ENCODE results near the gene OR52N2.

The OR52N2 gene

DNA sequence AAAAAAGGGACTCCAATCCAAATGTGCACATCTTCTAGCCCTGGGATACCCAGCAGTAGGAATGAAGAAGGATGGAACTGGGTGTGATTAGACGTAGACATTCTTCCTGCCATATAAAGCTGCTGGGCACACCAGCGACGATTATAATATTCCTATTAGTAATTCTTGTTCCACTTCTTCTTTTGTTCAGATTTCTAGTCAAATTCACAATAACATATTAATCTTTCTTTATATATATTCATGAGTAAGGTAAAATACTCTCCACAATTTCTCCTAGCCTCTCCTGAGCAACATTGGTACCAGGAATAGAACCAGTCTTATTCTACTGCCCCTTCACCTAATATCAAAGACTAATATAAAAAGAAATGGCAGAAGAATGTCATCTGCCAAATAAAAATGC is 48.9 kb downstream of the OR52N2 start, which contains the start of gene OR52E8:
TSS of gene OR52E8 (minus strand) at position 101 of the 400 bp plus-strand sequence. CDS start at position 101, 0 bp downstream.
- Histone ChIP-seq H3K27ac (ENCODE audit: low read depth, low read length, poor library complexity, severe bottlenecking) (no peak within 1 kb of the TSS), H3K9ac (ENCODE audit: low read length) (no peak within 1 kb of the TSS), H2AFZ (ENCODE audit: low read length) (no peak within 1 kb of the TSS), H4K20me1 (ENCODE audit: insufficient read depth, low read length) (no peaks in the 10 kb centered on the region), H3K9me3 (ENCODE audit: low read length) (no peaks in the 10 kb centered on the region), H3K79me2 (ENCODE audit: insufficient read depth, low read length) (no peaks in the 10 kb centered on the region), H3K4me2 (ENCODE audit: low read length) (no peak within 1 kb of the TSS), H3F3A (ENCODE audit: insufficient read depth, low read length) (no peaks in the 10 kb centered on the region), H3K4me3 (ENCODE audit: low read depth, low read length, poor library complexity, severe bottlenecking) (no peak within 1 kb of the TSS), H3K4me1 (ENCODE audit: insufficient read depth, low read length, severe bottlenecking) (no peaks in the 10 kb centered on the region), H3K36me3 (ENCODE audit: insufficient read depth, low read length) (no peaks in the 10 kb centered on the region), H3K27me3 (ENCODE audit: insufficient read depth, low read length) (no peaks in the 10 kb centered on the region), H3K9me2 (ENCODE audit: low read depth, low read length) (no peaks in the 10 kb centered on the region)
- TF ChIP-seq EZH2 (IDR thresholded peaks at IDR 0.05; ENCODE audit: borderline replicate concordance, low read length): no peak
- TF ChIP-seq, protein P1, sequence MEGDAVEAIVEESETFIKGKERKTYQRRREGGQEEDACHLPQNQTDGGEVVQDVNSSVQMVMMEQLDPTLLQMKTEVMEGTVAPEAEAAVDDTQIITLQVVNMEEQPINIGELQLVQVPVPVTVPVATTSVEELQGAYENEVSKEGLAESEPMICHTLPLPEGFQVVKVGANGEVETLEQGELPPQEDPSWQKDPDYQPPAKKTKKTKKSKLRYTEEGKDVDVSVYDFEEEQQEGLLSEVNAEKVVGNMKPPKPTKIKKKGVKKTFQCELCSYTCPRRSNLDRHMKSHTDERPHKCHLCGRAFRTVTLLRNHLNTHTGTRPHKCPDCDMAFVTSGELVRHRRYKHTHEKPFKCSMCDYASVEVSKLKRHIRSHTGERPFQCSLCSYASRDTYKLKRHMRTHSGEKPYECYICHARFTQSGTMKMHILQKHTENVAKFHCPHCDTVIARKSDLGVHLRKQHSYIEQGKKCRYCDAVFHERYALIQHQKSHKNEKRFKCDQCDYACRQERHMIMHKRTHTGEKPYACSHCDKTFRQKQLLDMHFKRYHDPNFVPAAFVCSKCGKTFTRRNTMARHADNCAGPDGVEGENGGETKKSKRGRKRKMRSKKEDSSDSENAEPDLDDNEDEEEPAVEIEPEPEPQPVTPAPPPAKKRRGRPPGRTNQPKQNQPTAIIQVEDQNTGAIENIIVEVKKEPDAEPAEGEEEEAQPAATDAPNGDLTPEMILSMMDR (IDR thresholded peaks at IDR 0.05; ENCODE audit: low read length): no peak

DNA sequence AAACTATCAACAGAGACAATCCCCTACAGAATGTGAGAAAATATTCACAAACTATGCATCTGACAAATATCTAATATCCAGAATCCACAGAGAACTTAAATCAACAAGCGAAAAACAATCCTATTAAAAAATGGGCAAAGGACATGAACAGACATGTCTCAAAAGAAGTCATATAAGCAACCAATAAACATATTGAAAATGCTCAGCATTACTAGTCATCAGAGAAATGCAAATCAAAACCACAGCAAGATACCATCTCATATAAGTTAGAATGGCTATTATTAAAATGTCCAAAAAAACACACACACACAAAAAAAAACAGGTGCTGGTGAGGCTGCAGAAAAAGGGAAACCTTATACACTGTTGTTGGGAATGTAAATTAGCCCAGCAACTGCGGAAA is 57.1 kb downstream of the OR52N2 start:
- Histone ChIP-seq H3K4me2 (ENCODE audit: low read length) (no peak overlapping the region), H3K9me3 (ENCODE audit: low read length) (no peaks in the 10 kb centered on the region), H3K79me2 (ENCODE audit: insufficient read depth, low read length) (no peaks in the 10 kb centered on the region), H4K20me1 (ENCODE audit: insufficient read depth, low read length) (no peaks in the 10 kb centered on the region), H2AFZ (ENCODE audit: low read length) (no peak overlapping the region), H3K27ac (ENCODE audit: low read depth, low read length, poor library complexity, severe bottlenecking) (no peak overlapping the region), H3F3A (ENCODE audit: insufficient read depth, low read length) (no peaks in the 10 kb centered on the region), H3K36me3 (ENCODE audit: insufficient read depth, low read length) (no peaks in the 10 kb centered on the region), H3K9ac (ENCODE audit: low read length) (no peak overlapping the region), H3K27me3 (ENCODE audit: insufficient read depth, low read length) (no peaks in the 10 kb centered on the region), H3K4me3 (ENCODE audit: low read depth, low read length, poor library complexity, severe bottlenecking) (no peak overlapping the region), H3K9me2 (ENCODE audit: low read depth, low read length) (no peaks in the 10 kb centered on the region), H3K4me1 (ENCODE audit: insufficient read depth, low read length, severe bottlenecking) (no peaks in the 10 kb centered on the region)
- no peak for TF ChIP-seq EZH2 (IDR thresholded peaks at IDR 0.05; ENCODE audit: borderline replicate concordance, low read length)
- TF ChIP-seq, protein P1 (IDR thresholded peaks at IDR 0.05; ENCODE audit: low read length): no peak

All from OCI-LY1 (cell line).